ENCODE measurements around the gene WRAP73. TPM values are rescaled to one million over a fixed set of nuclear protein-coding genes. Genes with fewer than 3 reads are reported as not detected.
A peak's percentile ranks its signal among the peaks of the same experiment; 100 is the strongest.
"Not testable (repeated sequence)": the region's sequence is repeated elsewhere in the genome, so short reads cannot be mapped to it uniquely, and the experiment has no call there.

The WRAP73 gene
- polyA plus RNA-seq, 12 donors = 3.3 to 14.6 (median 11.7) TPM; not detected in 1

DNA sequence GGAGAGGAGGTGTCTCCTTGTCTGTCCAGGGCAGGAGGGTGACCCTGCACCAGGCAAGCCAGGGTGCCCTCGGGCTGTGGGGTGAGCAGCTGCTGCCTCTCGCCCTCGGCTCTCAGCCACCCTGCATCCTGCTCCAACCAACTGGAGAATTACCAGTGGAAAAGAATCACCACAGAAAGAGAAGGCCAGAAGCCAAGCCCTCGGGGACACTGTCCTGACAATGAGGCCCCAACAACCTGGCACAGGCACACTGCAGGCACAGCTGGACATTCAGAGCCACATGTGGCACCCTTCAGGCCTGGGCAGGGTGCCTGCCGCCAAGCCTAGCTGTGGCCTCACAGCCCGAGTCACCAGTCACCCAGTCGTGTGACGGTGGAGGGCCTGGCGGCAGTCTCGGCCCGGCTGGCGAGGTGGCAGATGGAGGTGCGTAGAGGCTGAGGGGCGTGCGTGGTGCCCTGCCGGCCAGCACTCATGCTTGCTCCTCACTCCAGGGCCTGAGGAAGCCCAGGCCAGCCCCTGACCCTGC lies 50.6 kb downstream of the WRAP73 start:
- DNase-seq = no peak

GRCh38 chr1:3598522-3599285 lies 51.2 kb downstream of the WRAP73 start:
- no peak for DNase-seq

DNA sequence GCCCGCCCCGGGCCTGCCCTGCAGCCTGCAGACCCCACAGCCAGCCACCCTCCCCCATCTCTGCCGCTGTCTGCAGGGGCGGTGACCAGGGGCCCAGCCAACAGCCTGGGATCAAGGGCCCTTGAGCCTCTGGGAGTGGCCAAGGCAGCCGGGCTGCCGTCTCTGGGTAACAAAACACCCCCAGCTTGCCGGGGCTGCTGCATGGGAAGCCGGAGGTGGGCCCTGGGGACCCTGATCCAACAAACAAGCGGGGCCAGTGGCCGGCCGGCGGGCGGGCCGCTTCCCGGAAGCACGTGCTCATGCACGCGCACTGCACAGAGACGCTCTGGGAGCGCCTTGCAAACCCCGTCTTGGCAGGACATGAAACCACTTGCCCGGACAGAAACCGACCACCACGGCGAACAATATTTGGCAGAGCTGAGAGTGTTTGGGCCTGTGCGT lies 51.8 kb downstream of the WRAP73 start:
- peak; percentile 68 for DNase-seq

DNA sequence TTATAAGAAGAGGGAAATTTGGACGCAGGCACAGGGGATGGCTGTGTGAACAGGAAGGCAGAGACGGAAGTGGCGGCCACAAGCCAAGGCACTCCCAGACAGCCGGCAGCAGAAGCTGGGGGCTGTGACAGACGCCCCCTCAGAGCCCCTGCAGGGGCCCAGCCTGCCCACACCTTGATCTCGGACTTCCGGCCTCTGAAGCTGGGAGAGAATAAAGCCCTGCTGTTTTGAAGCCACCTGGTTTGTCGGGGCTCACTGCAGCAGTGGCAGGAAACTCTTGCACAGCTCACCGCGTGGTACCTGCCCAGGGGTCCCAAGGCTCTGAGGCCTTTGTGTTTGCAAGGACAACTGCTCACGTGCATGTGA lies 52.3 kb downstream of the WRAP73 start:
- DNase-seq = no peak

- no peak for DNase-seq
These were observed 53.0 kb downstream of the WRAP73 start for GRCh38 chr1:3596663-3597598.

DNA sequence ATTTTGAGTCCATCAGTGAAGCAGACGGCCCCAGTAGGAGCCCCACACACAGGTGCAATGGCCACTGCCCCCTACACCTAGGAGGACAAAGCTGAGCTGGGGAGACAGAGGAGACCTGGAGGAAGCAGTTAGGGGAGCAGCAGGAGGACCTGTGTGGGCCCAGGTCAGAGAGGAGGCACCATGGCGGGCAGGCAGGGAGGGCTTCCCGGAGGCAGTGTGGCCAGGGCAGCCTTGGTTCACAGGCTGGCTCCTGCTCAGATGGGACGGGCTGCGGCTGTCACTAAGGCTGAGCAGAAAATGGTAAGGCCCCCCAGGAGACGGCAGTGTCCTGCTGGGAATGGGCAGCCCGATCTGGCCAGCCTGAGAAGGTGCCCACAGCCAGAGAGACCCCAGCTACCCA lies 54.0 kb downstream of the WRAP73 start:
- no peak for DNase-seq

GRCh38 chr1:3594706-3595377 lies 55.1 kb downstream of the WRAP73 start:
- no peak for DNase-seq

DNA sequence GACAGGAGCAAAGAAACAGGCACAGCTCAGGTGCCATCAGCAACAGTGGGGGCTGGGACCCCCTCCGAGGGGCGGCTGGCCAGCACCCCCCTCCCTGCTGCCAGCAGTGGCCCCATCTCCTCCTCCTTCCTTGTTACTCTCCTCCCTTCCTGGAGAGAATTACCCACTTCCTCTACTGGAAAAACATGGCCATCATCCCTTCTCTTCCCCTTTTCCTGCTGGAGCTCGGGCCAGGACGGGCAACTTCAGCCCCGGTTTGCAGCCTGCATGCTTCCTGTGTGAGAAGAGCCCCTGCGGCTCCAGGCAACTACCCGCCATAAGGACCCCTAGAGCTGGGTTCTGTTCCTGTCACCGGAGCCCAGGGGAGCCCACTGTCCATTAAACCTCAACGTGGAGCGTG lies 56.2 kb downstream of the WRAP73 start:
- DNase-seq = no peak

DNA sequence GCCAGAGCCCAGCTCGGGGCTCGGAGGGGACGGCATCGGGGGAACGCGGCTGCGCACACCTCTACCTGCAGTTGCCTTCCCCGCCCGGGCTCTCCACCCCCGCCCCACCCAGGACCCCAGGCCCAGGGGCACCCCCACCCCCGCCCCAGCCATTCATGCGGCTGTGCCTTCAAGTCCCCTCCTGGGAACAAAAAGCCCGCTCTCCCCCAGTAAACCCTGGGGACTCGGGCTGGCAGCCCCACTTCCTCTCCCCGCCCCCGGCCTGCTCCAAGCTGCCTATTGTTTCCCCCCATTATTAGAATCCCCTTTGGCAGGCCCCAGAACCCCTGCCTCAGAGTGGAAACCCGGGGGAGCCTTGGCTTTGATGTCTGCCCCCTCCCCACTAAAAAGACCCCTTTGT lies 56.6 kb downstream of the WRAP73 start:
- DNase-seq = no peak

- DNase-seq = no peak
These were observed 58.7 kb downstream of the WRAP73 start for GRCh38 chr1:3590951-3591865.

GRCh38 chr1:3590139-3590763 lies 59.7 kb downstream of the WRAP73 start:
- DNase-seq = no peak

DNA sequence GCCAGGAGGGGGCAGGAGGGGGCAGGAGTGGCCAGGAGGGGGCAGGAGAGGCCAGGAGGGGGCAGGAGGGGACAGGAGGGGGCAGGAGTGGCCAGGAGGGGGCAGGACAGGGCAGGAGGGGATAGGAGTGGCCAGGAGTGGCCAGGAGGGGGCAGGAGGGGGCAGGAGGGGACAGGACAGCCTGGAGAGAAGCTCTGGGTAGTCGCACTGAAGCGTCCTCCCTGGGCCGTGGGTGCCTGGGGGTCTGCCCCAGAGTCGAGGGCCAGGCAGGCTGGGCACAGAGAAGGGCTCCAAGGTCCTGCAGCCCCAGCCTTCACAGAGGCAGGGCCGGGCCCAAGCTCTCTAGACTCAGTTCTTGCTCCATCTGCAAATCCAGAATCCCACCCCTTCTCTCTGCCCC lies 61.5 kb downstream of the WRAP73 start:
- DNase-seq = no peak

GRCh38 chr1:3586986-3587759 lies 62.7 kb downstream of the WRAP73 start:
- no peak for DNase-seq

- no peak for DNase-seq
These were observed 63.8 kb downstream of the WRAP73 start for GRCh38 chr1:3585940-3586568.

- DNase-seq = not testable (repeated sequence)
These were observed 64.5 kb downstream of the WRAP73 start for GRCh38 chr1:3585353-3585868.

DNA sequence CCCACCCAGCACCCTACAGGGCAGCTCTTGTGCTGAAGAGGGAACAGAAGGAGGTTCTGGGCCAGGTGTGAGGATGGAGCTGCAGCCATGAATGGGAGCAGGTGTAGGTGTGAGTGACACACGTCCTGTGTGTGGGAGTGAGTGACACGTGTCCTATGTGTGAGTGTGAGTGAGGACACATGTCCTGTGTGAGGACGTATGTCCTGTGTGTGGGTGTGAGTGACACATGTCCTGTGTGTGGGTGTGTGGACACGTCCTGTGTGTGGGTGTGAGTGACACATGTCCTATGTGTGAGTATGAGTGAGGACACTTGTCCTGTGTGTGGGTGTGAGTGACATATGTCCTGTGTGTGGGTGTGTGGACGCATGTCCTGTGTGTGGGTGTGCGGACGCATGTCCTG lies 65.0 kb downstream of the WRAP73 start:
- DNase-seq = no peak

- not testable (repeated sequence) for DNase-seq
These were observed 66.2 kb downstream of the WRAP73 start for GRCh38 chr1:3583751-3584150.

GRCh38 chr1:3581296-3582036 lies 68.4 kb downstream of the WRAP73 start:
- DNase-seq = no peak
